Stimulated activated CD4-positive, alpha-beta T cell treated with anti-CD3 and anti-CD28 coated beads, Interleukin-15, amount 100 ng/mL, for 1 hour (primary cell): ENCODE data around the gene OR2T6.
"Not testable (repeated sequence)": the region's sequence is repeated elsewhere in the genome, so short reads cannot be mapped to it uniquely, and the experiment has no call there.

ENCODE experiments used
- DNase-seq, 2 donors: peaks; one replicate each; pipeline ENCODE4 v3.0.0-alpha.2; 2020; ENCODE audit warnings: low read depth in 1 of 2, low spot score in 1 of 2

The OR2T6 gene

GRCh38 chr1:248375446-248375845, at the start of gene OR2T6:
Gene OR2T6, plus strand, starts transcription at chr1:248375746. Its CDS starts 11,863 bp downstream, at chr1:248387609.
- no peak for DNase-seq

GRCh38 chr1:248343451-248343850, 32.1 kb upstream of the OR2T6 start:
- no peak for DNase-seq

GRCh38 chr1:248348475-248348874, 27.1 kb upstream of the OR2T6 start, which contains the start of gene OR14C36:
Gene OR14C36, plus strand, starts transcription at chr1:248348775. Its CDS starts 0 bp downstream, at chr1:248348775.
- DNase-seq, result no peak

GRCh38 chr1:248359415-248359814, 16.1 kb upstream of the OR2T6 start:
- no peak for DNase-seq

GRCh38 chr1:248361121-248361715, 14.3 kb upstream of the OR2T6 start, which contains the start of gene OR2T4:
Gene OR2T4, plus strand, starts transcription at chr1:248361665. Its CDS starts 0 bp downstream, at chr1:248361665.
- no peak for DNase-seq

- DNase-seq, result no peak
Measured at GRCh38 chr1:248366609-248367008, 8.9 kb upstream of the OR2T6 start.

- DNase-seq, result no peak
Measured at GRCh38 chr1:248372394-248372793, 3.2 kb upstream of the OR2T6 start.

- DNase-seq, result no peak
Measured at GRCh38 chr1:248373761-248374160, 1.8 kb upstream of the OR2T6 start.

GRCh38 chr1:248376916-248377315, 1.4 kb downstream of the OR2T6 start:
- no peak for DNase-seq

GRCh38 chr1:248380854-248381253, 5.3 kb downstream of the OR2T6 start:
- no peak for DNase-seq

GRCh38 chr1:248388426-248388825, 12.9 kb downstream of the OR2T6 start:
- DNase-seq, result no peak

GRCh38 chr1:248393050-248393449, 17.5 kb downstream of the OR2T6 start:
- DNase-seq, result no peak

- no peak for DNase-seq
Measured at GRCh38 chr1:248402748-248403147, 27.2 kb downstream of the OR2T6 start, which contains the start of gene OR2T1. Gene OR2T1, plus strand, starts transcription at chr1:248403048. Its CDS starts 3,100 bp downstream, at chr1:248406148.

- no peak for DNase-seq
Measured at GRCh38 chr1:248404024-248404423, 28.5 kb downstream of the OR2T6 start.

- no peak for DNase-seq
Measured at GRCh38 chr1:248406721-248407692, 31.5 kb downstream of the OR2T6 start.

GRCh38 chr1:248416226-248416625, 40.7 kb downstream of the OR2T6 start:
- DNase-seq, result no peak

- no peak for DNase-seq
Measured at GRCh38 chr1:248417854-248418253, 42.3 kb downstream of the OR2T6 start.

- no peak for DNase-seq
Measured at GRCh38 chr1:248421384-248421783, 45.8 kb downstream of the OR2T6 start.

GRCh38 chr1:248427526-248428191, 52.1 kb downstream of the OR2T6 start:
- DNase-seq, result not testable (repeated sequence)

- DNase-seq, result not testable (repeated sequence)
Measured at GRCh38 chr1:248428192-248428533, 52.6 kb downstream of the OR2T6 start.

GRCh38 chr1:248431683-248432082, 56.1 kb downstream of the OR2T6 start:
- not testable (repeated sequence) for DNase-seq
